HG02943 (cell line): ENCODE measurements around the gene ZCCHC4.
"Not testable (repeated sequence)": the region's sequence is repeated elsewhere in the genome, so short reads cannot be mapped to it uniquely, and the experiment has no call there.

Source experiments
- ATAC-seq: cut with Tn5 transposase; IDR thresholded peaks from one replicate; pipeline ENCODE4 v1.9.1; 2021; ENCODE audit warnings: mild to moderate bottlenecking, low read depth, moderate library complexity; ENCODE audit not compliant: unreplicated experiment

Gene ZCCHC4

DNA sequence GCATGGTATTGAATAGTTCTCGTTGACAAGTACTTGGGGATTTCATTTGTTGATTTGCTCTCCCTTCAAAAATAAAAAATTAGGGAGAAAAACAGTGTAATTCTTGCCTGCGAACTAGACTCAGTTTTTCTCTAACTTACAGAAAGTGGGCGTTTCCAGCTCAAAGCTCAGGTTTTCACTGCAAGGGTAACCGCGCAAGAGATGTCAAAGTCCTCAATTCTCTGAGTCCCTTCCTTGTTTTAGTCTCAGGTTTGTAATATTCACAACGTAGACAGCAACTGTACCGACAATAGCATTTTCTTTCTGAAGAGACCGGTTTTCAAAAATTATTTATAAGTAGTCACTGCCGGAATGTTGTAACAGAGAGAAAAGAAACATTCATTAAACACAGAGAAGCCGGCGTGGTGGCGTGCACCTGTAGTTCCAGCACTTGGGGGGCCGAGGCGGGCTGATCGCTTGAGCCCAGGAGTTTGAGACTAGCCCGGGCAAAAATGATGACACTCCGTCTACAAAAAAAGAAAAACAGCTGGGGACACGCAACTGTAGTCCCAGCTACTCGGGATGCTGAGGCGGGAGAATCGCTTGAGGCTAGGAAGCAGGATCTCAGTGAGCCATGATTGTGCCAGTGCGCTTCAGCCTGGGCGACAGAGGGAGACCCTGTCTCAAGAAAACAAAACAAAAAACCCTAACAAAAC is 774 bp downstream of the ZCCHC4 start:
- no peak for ATAC-seq

DNA sequence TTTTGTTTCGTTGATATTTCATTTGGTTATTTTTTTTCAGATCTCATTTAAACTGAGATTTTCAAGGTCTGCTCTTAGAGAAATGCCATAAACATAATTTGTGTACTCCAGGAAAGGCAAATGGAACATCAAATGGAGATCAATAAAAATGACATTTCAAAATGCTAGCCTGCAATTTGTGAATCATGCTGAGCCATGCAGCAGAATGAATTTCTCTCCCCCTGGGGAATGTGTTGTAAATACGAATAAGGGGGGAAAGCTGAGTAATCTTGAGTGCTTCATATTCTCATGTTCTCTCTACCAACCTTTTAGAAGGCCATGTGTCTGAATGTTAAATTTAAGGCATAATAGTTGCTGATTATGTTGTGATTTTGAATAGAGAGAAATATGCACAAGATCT is 7.8 kb downstream of the ZCCHC4 start:
- no peak for ATAC-seq

GRCh38 chr4:25320773-25321172 is 8.2 kb downstream of the ZCCHC4 start:
- no peak for ATAC-seq

DNA sequence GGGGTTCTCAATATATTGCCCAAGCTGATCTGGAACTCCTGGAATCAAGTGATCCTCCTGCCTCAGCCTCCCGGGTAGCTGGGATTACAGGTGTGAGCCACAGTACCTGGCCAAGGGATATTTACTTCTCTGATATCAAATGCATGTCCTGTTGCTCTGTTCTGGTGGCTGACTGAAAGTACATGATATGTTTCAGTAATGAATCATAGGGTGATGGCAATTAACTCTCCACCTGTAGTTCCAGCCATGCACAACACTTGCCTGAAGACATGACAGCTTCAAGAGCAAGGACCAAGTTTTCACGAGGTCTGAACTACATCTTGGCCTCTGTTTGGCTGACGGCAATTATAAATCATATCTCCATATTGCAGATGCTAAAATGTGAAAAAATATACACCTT is 9.1 kb downstream of the ZCCHC4 start:
- no peak for ATAC-seq

- ATAC-seq = not testable (repeated sequence)
These were observed 15.9 kb downstream of the ZCCHC4 start for GRCh38 chr4:25328463-25328862.

DNA sequence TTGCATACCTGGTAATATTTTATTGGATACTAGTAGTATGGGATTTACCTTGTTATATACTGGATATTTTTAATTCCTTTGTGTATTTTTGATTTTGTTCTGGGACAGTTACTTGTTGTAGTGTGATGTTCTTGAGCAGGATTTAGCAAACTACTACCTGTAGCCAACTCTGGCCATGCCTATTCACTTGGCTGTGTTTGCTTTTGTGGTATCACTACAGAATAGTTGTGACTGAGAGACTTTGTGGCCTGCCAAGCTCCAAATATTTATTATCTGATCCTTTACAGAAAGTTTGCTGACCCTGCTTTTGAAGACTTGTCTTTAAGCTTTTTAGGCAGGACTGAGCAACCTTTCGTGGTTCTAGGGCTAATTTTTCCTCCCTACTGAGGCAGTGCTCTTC is 17.8 kb downstream of the ZCCHC4 start:
- no peak for ATAC-seq

- peak; percentile 67 for ATAC-seq
These were observed 18.6 kb downstream of the ZCCHC4 start for GRCh38 chr4:25330905-25331808.

GRCh38 chr4:25343671-25344070 is 31.1 kb downstream of the ZCCHC4 start:
- no peak for ATAC-seq

GRCh38 chr4:25345744-25346143 is 33.2 kb downstream of the ZCCHC4 start:
- no peak for ATAC-seq

GRCh38 chr4:25346913-25347312 is 34.3 kb downstream of the ZCCHC4 start:
- peak; percentile 61 for ATAC-seq

- ATAC-seq = no peak
These were observed 34.9 kb downstream of the ZCCHC4 start for GRCh38 chr4:25347473-25347872.

- ATAC-seq = no peak
These were observed 35.4 kb downstream of the ZCCHC4 start for GRCh38 chr4:25347971-25348370.

- ATAC-seq = no peak
These were observed 38.0 kb downstream of the ZCCHC4 start for GRCh38 chr4:25350561-25350960.

DNA sequence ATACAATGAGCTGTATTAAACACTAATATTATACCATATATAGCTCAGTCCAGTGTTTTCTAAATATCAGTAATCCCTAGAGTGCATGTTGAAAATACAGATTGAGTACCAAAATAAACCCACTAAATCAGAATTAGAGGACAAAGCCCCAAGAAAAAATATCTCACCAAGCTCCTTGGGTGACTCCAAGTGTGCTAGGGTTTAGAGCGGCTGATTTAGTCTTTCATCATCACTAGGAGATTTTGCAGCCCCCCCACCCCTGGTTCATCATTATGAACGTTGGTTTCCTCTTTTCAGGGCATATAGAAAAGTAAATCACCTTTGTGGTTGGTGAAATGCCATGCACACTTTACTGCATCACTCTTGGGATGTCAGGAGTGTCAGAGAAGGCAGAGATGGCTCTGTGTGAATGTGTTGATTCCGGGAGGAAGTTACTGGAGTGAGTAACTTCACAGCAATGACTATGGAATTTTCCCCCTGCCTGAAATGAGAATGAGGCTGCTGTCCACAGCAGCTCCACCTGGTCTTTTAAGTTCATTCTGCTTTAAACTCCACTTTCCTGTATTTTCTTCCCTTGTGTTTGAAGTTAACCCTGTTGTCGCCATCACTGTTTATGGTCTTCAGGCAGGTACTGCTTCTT is 39.3 kb downstream of the ZCCHC4 start:
- no peak for ATAC-seq

GRCh38 chr4:25356068-25356467 is 43.5 kb downstream of the ZCCHC4 start:
- no peak for ATAC-seq

DNA sequence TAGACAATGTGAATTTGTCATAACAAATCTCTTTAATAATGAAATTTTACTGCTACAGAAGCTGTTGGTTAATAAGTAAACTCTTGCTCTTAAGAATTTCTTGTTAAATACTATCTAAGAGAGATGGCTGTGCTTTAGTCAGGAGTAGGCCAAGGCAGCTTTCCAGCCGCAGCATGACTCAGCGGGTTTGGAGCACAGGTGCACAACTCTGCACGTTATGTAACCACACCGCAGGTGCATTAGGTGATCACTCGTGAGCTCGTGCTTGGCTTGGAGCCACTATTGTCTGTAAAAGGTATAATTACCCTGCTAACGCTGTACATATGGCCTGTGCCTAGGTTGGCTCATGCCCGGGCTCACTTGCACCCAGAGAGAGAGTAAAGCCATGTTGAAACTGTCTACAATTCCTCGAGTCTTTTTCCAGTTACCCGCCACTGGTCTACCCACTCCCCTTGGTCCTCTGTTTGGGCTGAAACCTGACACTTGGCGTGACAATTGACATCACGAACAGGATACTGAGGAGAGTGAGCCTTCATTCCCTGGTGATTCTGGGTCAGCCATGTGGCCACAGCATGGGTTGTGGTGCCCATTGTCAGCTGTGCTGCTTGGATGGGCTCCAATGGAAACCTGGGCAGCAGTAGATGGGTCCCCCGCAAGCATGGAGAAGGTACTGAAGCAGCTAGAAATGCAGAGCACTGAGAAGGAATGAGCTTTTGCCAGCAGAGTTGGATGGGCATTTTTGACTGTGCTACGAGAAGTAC is 46.1 kb downstream of the ZCCHC4 start:
- ATAC-seq = no peak

DNA sequence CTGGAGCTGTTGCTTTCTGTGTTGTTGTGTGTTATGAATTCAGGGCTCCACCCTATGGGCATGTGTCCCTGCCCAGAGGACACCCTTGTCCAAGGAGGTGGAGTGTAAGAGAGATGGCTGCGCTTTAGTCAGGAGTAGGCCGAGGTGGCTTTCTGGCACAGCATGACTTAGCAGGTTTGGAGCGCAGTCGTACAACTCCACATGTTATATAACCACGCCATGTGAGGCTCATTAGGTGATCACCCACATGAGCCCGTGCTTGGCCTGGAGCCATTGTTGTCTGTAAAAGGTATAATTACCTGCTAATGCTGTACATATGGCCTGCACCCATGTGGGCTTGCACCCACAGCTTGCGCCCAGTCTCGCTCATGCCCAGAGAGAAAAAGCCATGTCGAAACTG is 48.7 kb downstream of the ZCCHC4 start:
- ATAC-seq = no peak

- no peak for ATAC-seq
These were observed 54.5 kb downstream of the ZCCHC4 start for GRCh38 chr4:25367004-25367621.

DNA sequence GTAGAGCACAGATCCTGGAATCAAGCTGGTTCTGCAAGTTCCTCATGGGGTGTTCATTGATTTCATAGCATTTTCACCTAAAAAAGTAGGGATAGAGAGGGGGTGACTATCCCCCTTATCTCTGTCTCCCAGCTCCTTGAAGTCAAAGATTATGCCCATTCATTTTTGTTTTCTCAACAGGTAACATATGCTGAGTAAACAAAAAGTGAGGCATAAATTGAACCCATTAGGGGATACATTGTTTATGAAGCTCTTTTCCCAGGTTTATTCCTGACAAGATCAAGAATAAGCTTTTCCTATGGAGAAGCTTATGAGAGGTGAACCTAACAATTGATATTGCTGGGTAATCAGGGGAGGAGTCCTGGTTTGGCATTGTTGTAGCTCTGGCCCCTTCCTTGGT is 55.3 kb downstream of the ZCCHC4 start:
- no peak for ATAC-seq

DNA sequence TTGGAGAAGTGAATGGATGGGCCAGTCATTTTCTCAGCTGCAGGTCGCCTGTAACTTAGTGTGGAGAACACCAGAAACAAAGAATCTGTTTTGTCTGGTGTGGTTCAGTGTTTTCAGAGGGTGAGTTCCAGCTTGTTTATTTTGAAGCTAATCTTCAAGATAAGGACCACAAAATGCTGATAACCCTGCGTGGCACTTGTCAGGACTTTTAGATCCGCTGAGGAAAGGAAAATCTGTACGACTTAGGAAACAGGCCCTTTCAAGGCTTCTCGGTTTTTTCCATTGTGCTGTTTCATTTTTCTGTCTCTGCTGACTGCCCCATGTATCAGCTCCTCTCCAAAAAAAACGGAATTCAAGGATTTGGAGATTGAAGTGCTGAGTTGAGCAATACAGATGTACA is 55.7 kb downstream of the ZCCHC4 start:
- ATAC-seq = no peak
